ENCODE data around the gene PTPRD. TPM values are rescaled to one million over a fixed set of nuclear protein-coding genes. Genes with fewer than 3 reads are reported as not detected.

Gene PTPRD
- total and polyA plus RNA-seq, 2 donors from 2014 or later: 6.4 to 78.9 TPM

- H3K27me3 ChIP-seq (ENCODE audit: control insufficient read depth, insufficient read depth, low read length): no peaks in the 10 kb centered on the region
- intact Hi-C loops (cut with DNase I): no loop called here
- DNase-seq (peak in 4 of 5 donors; percentile 48 to 77 (median 62)), FAIRE-seq (no peak)
- H3K36me3 ChIP-seq (ENCODE audit: control insufficient read depth in 2 of 3, insufficient read depth in 3 of 3, low read length in 3 of 3): no peaks in the 10 kb centered on the region
- H3K4me1 ChIP-seq (ENCODE audit: control insufficient read depth in 2 of 3, insufficient read depth in 2 of 3, low read depth in 1 of 3, low read length in 3 of 3): peaks cover 2 to 9% (median 5%) of the 10 kb centered on the region in 3 donors
- H3K4me3 ChIP-seq (ENCODE audit: low read length in 3 of 3): no peak overlapping the region
- TF ChIP-seq CTCF (IDR thresholded peaks at IDR 0.05; ENCODE audit: borderline replicate concordance, extremely low read depth, insufficient read depth): no peak
- H3K9me3 ChIP-seq (ENCODE audit: control insufficient read depth in 2 of 3, insufficient read depth in 1 of 3, low read length in 3 of 3): no peaks in the 10 kb centered on the region
- H3K27ac ChIP-seq (ENCODE audit: low read depth in 2 of 2, low read length in 2 of 2): no peak overlapping the region
- no peak overlapping the region for H3K9ac ChIP-seq (ENCODE audit: low read length in 3 of 3)
Observed at GRCh38 chr9:8850914-8851313, 1761.9 kb downstream of the PTPRD start.

DNA sequence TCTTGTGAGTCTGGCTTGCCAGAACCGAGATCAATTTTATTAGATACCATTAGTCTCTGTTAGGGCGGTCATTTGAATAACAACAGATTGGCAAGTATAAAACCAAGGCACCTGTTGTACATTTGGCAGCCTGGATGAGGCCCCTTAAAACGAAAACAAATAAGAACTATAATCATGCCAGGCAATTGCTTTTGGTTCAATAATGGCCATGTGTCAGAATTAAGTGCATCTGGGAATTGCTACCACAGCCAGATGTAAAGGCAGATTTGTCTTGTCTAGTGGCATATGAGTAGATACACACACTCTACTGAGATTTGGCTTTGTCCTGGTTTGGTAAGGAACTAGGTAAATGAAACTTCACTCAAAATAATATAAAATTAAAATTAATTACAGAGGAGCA lies 1767.0 kb downstream of the PTPRD start:
- Histone ChIP-seq H3K27ac (ENCODE audit: low read depth in 2 of 2, low read length in 2 of 2) (no peak overlapping the region), H3K27me3 (ENCODE audit: control insufficient read depth, insufficient read depth, low read length) (no peaks in the 10 kb centered on the region), H3K4me1 (ENCODE audit: control insufficient read depth in 2 of 3, insufficient read depth in 2 of 3, low read depth in 1 of 3, low read length in 3 of 3) (no peaks in the 10 kb centered on the region), H3K9me3 (ENCODE audit: control insufficient read depth in 2 of 3, insufficient read depth in 1 of 3, low read length in 3 of 3) (no peaks in the 10 kb centered on the region), H3K9ac (ENCODE audit: low read length in 3 of 3) (no peak overlapping the region), H3K36me3 (ENCODE audit: control insufficient read depth in 2 of 3, insufficient read depth in 3 of 3, low read length in 3 of 3) (no peaks in the 10 kb centered on the region), H3K4me3 (ENCODE audit: low read length in 3 of 3) (no peak overlapping the region)
- TF ChIP-seq CTCF (IDR thresholded peaks at IDR 0.05; ENCODE audit: borderline replicate concordance, extremely low read depth, insufficient read depth): no peak
- DNase-seq: no peak
- intact Hi-C loops (cut with DNase I): no loop called here
- FAIRE-seq: no peak

DNA sequence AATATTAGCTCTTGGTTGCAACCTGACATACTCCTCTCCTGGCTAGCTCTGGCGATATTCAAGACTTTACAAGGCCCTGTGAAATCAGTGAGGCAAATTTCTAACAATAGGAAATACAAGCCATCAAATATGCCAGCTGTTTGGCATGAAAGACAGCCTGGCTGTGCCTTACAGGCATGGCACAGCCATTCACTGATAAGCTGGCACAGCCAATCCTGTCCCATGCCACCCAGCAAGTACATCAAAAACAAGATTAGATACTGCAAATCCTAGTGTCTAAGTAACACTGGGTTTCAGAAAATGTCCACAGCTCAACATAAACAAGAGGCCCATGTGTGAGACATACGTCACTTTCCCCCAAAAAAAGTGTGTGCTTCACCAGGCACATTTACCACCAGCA lies 1767.4 kb downstream of the PTPRD start:
- FAIRE-seq (no peak), DNase-seq (no peak)
- no peak for TF ChIP-seq CTCF (IDR thresholded peaks at IDR 0.05; ENCODE audit: borderline replicate concordance, extremely low read depth, insufficient read depth)
- intact Hi-C loops (cut with DNase I): no loop called here
- no peaks in the 10 kb centered on the region for H3K27me3 ChIP-seq (ENCODE audit: control insufficient read depth, insufficient read depth, low read length)
- no peak overlapping the region for H3K4me3 ChIP-seq (ENCODE audit: low read length in 3 of 3)
- H3K27ac ChIP-seq (ENCODE audit: low read depth in 2 of 2, low read length in 2 of 2): no peak overlapping the region
- H3K9ac ChIP-seq (ENCODE audit: low read length in 3 of 3): no peak overlapping the region
- H3K9me3 ChIP-seq (ENCODE audit: control insufficient read depth in 2 of 3, insufficient read depth in 1 of 3, low read length in 3 of 3): no peaks in the 10 kb centered on the region
- no peaks in the 10 kb centered on the region for H3K4me1 ChIP-seq (ENCODE audit: control insufficient read depth in 2 of 3, insufficient read depth in 2 of 3, low read depth in 1 of 3, low read length in 3 of 3)
- no peaks in the 10 kb centered on the region for H3K36me3 ChIP-seq (ENCODE audit: control insufficient read depth in 2 of 3, insufficient read depth in 3 of 3, low read length in 3 of 3)

- Histone ChIP-seq H3K9ac (ENCODE audit: low read length in 3 of 3) (no peak overlapping the region), H3K27ac (ENCODE audit: low read depth in 2 of 2, low read length in 2 of 2) (no peak overlapping the region), H3K4me1 (ENCODE audit: control insufficient read depth in 2 of 3, insufficient read depth in 2 of 3, low read depth in 1 of 3, low read length in 3 of 3) (no peaks in the 10 kb centered on the region), H3K36me3 (ENCODE audit: control insufficient read depth in 2 of 3, insufficient read depth in 3 of 3, low read length in 3 of 3) (no peaks in the 10 kb centered on the region), H3K27me3 (ENCODE audit: control insufficient read depth, insufficient read depth, low read length) (no peaks in the 10 kb centered on the region), H3K4me3 (ENCODE audit: low read length in 3 of 3) (no peak overlapping the region), H3K9me3 (ENCODE audit: control insufficient read depth in 2 of 3, insufficient read depth in 1 of 3, low read length in 3 of 3) (no peaks in the 10 kb centered on the region)
- no peak for TF ChIP-seq CTCF (IDR thresholded peaks at IDR 0.05; ENCODE audit: borderline replicate concordance, extremely low read depth, insufficient read depth)
- intact Hi-C loops (cut with DNase I): no loop called here
- DNase-seq (no peak), FAIRE-seq (no peak)
Observed at GRCh38 chr9:8844549-8844948, 1768.3 kb downstream of the PTPRD start.

All from kidney (tissue), 14 donors.